GM21515 (cell line): ENCODE data around the gene NAT9.

Experiments used
- ATAC-seq: cut with Tn5 transposase; IDR thresholded peaks from one replicate; pipeline ENCODE4 v1.9.1; 2021; ENCODE audit not compliant: unreplicated experiment

Gene NAT9

GRCh38 chr17:74763565-74764387, 12.4 kb downstream of the NAT9 start:
- no peak for ATAC-seq

- ATAC-seq: no peak
Measured at GRCh38 chr17:74761931-74762330, 14.2 kb downstream of the NAT9 start.

DNA sequence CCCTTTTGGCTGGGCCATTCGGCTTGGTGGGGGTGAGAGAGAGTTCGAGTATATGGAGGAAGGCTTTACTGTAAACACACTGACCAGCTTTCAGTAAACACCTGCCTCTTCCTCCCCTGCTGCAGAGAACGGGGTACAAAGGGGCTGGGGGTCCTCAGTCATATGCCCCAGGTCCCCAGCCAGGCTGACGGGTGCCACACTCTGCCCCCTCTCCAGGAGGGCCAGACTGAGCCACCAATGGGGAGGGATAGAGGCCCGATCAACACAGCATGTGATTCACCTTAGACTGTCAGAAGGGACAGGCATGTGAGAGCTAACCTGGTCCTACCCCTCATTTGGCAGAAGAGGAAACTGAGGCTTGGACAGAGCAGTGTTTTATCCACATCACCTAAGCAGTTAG, 14.7 kb downstream of the NAT9 start:
- no peak for ATAC-seq

DNA sequence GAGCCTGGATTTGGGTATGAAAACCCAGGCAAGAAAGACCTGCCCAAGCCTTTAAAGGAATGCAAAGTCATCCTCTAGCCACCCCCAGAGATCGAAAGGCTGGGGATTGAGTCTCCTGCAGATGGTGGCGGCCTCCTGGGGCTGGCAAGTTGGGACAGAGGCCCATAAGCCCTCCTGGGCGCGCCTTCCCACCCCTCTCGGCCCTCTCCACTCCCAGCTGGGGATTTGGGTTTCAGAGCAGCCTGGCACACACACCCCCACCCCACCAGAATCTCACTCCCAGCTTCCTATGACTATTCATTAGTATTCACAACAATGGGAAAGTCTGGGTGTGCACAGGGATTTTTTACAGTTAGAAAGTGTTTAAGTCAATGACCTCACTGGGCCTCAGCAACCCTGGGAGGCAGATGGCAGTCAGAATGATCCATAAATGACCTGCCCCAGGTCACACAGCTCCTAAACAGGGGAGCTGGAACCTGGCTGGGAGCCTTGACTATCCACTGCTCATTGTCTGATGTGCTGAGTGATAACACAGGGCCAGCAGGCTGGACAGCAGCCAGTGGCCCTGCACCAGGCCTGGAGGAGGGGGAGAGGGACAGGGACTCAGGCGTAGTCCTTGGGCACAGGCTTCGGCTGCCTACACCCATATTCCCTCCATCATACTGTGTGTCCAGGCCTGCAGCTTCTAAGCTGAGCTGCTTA, 15.6 kb downstream of the NAT9 start:
- no peak for ATAC-seq

- no peak for ATAC-seq
Measured at GRCh38 chr17:74759941-74760340, 16.2 kb downstream of the NAT9 start.

GRCh38 chr17:74759243-74759801, 16.8 kb downstream of the NAT9 start:
- ATAC-seq: no peak

DNA sequence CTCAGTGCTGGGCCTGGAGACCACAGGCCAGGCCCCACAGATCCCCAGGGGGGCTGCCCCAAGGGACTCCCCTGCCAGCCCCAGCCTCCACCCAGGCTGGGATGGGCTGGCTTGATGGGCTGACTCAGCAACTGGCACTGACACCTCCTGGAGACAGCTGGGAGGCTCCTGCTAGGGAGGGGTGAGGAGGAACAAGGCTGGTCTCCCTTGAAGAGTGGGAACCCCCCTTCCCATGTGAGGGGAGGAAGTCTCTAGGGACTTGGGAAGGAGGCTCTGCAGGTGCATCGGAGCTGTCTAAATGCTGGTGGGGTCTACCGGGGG, 17.3 kb downstream of the NAT9 start:
- no peak for ATAC-seq

DNA sequence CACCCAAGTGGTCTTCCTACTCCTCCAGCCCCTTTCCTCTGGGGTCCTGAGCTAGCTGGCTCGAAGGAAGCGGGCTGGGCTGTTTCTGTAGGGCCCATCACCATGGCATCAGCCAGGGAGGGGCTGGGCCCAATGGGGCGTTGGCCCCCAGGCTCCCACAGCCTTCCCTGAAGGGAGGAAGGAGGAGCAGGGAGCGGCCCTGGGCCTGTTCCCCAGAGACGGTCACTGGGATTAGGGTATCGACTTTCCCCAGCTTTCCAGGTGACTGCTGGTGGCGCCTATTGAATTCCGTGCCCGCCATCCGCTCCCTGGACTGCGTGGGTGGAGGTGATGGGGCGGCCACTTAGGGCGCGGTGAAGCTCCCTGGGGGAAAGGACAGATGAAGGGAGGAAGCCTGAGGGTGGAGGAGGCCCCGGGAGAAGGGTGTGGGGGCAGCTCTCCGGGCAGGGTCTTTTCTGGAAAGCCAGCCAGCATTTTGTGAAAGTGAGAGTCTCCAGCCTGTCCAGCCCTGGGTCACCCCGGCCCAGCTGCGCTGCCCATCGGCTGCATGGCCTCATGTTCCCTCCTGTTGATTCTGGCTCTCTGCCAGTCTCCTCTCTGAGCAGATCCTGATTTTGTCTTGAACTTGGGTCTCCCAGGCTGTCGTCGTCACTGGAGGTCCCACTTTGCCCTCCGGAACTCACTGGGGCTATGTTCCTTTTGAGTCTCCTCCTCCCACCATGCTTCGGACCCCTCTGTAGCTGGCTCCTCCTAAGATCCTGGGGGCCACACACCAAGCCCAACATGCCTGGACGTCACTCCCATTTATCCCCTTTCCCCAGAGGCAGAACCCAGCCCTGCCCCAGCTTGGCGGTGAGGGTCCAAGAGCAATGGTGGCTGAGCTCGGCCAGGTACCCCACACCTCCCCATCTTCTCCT, 18.0 kb downstream of the NAT9 start:
- ATAC-seq: no peak

DNA sequence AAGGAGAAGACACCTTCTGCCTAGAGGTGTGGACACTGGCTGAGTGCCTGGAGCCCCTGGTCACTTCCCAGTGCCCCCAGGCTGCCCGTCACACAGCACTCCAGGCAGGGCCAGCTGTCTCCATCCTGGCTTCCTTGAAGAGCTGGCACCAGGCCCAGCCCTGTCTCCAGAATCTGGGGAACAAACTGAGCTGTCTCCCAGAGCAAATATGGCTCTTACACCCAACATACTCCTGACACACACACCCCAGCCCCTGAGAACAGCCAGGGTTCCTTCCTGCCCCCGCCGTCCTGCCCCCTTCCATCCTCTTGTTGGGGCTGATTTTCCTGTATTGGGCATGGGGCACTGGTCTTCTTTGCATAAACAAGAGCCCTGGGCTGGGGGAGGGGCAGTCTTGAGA, 18.6 kb downstream of the NAT9 start:
- ATAC-seq: no peak

DNA sequence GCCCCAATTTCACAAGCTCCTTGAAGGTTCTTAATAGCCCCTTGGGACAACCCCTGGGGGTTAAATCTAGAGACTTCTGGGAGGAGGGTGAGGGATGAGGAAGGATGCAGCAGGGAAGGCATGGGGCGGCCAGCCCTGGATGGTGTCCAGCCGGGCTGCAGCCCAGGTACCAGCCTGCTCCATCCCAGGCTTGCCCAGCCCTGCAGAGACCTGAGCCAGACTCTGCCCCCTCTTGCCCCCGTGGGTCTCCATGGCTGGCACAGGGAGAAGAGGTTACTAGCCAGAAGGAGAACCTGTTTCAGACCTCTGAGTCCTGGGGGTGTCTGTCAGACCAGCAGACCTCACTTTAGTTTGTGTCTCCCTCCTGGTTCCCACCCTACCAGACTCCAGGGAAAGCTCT, 19.3 kb downstream of the NAT9 start:
- no peak for ATAC-seq

GRCh38 chr17:74755533-74755932, 20.6 kb downstream of the NAT9 start:
- ATAC-seq: no peak

DNA sequence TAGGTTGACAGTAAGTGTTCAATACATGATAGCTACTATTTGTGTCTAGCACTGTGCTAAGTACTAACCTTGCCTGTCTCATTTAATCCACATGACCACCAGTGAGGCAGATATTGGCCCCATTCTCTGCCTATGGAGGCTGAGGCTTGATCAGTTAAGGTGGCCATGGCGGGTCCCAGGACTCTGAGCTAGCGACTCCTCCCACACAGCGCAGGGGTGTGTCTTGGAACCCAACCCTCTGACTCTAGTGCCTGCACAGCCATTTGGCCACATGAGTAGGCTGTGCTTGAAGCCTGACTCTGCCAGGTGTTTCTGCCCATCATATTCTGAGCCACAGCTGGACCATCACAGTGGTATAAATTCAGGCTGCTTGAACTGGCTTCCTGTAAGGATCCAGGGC, 21.3 kb downstream of the NAT9 start:
- no peak for ATAC-seq

GRCh38 chr17:74752822-74753401, 23.2 kb downstream of the NAT9 start:
- no peak for ATAC-seq

DNA sequence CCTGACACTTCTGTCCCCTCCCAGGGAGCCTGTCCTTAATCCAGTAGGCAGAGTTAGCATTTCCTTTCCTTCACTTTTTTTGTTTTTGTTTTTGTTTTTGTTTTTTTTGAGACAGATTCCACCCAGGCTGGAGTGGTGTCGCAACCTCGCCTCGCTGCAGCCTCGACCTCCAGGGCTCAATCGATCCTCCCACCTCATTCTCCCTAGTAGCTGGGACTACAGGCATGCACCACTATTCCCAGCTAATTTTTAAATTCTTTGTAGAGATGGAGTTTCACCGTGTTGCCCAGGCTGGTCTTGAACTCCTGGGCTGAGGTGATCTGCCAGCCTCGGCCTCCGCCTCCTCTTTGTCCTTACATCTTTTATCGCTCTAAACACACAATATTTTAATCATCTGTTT, 23.7 kb downstream of the NAT9 start:
- no peak for ATAC-seq

DNA sequence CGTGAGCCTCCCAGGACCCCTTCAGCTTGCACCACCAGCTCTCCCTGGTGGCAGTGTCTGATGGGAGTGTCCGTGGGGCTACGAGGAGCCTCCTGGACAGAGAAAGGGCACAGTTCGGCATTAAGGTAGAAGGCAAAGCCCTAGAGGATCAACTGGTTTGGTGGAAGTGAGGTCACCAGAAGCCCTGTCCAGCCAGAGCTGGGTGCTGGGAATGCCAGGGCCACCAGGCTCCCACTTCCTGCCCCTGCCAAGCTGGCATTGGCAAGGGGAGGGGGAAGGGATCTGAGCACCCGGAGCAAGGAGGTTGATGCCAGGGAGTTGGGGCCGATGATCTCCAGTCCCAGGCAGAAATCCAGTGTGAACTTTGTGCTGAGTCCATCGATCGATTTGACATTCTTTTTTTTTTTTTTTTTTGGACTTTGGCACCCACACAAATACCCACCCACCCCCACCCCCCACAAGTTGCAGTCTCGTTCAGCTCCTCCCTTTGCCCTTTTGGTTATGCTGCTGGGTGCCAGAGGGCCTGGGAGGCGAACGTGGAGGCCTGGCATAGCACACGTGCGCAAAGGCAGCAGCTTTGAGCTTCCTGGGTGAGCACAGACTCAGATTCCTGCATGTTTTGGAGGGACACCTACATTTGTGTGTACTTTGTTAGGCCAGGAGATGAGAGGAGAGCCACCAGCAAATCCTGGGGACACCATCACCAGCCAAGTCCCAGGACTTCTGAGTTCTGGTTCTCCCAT, 25.6 kb downstream of the NAT9 start:
- ATAC-seq: no peak

- no peak for ATAC-seq
Measured at GRCh38 chr17:74750039-74750326, 26.2 kb downstream of the NAT9 start.

DNA sequence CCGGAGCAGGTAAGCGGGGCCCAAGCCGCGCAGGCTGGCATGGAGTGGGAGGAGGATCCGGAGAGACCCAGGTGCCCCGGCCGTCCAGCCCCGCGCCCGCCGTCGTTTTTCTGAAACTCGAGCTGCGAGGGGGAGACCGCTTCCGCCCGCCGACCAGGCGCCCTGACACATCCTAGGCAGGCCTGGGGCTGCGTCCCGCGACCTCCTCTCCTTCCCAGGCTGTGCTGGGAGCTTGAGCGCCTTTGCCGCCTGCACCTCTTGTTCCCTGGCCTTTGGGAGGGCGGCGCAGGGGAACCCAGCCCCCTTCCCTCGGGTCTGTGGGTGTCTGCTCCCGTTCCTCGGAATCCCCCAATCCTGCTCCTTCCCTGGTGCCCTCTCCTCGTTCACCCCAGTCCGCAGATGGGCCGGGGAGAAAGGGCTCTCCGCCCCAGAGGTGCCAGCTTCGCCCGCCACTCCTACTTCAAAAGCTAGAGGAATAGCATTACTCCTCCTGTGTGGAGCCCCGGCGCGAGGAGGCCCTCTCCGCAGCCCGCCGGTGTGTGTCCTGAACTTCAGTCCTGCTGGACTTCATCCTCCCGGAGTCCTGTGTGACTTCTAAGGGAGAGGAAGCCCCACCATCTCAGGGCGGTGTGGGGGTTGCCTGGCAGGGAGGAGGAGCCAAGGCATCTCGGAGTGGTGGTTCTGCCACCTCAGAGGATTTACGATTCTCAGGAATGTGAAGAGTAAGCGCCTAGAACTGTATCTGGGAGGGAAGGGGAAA, 26.7 kb downstream of the NAT9 start:
- peak; percentile 15 for ATAC-seq

DNA sequence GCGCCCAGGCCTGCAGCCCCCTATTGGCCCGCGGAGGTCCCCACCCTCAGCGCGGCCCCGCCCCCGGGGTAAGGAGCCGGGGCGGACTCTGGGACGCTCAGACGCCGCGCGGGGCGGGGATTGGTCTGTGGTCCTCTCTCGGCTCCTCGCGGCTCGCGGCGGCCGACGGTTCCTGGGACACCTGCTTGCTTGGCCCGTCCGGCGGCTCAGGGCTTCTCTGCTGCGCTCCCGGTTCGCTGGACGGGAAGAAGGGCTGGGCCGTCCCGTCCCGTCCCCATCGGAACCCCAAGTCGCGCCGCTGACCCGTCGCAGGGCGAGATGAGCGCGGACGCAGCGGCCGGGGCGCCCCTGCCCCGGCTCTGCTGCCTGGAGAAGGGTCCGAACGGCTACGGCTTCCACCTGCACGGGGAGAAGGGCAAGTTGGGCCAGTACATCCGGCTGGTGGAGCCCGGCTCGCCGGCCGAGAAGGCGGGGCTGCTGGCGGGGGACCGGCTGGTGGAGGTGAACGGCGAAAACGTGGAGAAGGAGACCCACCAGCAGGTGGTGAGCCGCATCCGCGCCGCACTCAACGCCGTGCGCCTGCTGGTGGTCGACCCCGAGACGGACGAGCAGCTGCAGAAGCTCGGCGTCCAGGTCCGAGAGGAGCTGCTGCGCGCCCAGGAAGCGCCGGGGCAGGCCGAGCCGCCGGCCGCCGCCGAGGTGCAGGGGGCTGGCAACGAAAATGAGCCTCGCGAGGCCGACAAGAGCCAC, 27.4 kb downstream of the NAT9 start, which contains the start of gene NHERF1:
TSS of gene NHERF1 (plus strand) at position 100 of the 750 bp plus-strand sequence. CDS start at position 319, 219 bp downstream.
- peak; percentile 82 for ATAC-seq

DNA sequence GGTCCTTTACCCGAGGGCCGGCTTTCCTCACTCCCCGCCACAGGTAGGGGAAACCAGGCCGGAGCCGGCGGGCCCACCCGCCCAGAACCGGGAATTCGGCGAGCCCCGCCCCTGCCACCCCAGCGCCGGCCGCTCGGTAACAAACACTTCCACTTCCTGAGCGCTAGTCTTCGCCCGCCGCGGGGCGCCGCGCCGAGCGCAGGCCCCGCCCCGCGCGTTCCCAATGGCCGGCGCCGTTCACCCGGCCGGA, 27.9 kb downstream of the NAT9 start:
- no peak for ATAC-seq
